Stimulated activated CD8-positive, alpha-beta memory T cell treated with anti-CD3 and anti-CD28 coated beads, Interleukin-15, amount 100 ng/mL, for 1 hour (primary cell): ENCODE results near the gene SLC39A11.
"Not testable (repeated sequence)": the region's sequence is repeated elsewhere in the genome, so short reads cannot be mapped to it uniquely, and the experiment has no call there.

Experiments used
- DNase-seq: peaks from one replicate; pipeline ENCODE4 v3.0.0-alpha.2; 2020; ENCODE audit warnings: low read depth

SLC39A11 gene, protein sequence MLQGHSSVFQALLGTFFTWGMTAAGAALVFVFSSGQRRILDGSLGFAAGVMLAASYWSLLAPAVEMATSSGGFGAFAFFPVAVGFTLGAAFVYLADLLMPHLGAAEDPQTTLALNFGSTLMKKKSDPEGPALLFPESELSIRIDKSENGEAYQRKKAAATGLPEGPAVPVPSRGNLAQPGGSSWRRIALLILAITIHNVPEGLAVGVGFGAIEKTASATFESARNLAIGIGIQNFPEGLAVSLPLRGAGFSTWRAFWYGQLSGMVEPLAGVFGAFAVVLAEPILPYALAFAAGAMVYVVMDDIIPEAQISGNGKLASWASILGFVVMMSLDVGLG

DNA sequence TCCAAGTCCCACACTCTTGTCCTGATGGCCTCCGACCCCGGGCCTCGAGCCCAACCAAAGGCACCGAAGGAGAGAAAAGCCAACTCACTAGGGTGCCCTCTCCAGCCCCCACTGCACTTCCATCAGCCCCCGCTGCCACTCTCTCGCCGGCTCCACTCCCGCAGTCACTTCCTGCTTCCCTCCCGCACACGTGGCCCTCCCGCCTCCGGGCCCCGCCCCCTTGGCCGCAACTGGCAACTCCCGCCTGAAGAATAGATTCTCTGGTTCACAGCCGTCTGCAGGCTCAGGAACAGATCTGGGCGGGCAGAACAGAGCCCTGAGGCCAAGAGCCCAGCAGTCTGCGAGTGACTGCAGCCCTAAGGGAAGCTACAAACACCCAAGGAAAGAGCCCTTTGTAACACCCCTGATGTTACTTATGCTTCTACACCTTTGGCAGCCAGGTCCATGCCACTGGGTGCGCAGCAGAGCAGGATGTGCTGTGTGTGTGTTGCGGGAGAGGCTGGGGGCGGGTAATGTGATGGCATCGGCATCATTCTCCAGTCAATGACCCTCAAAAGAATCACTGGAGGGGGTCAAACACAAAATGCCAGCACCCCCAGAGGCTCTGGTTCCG lies at the start of gene SLC39A11:
Gene SLC39A11, minus strand, starts transcription at position 166 of the 613 bp plus-strand sequence. CDS start 3,924 bp downstream, outside the sequence.
- peak; percentile 74 for DNase-seq

DNA sequence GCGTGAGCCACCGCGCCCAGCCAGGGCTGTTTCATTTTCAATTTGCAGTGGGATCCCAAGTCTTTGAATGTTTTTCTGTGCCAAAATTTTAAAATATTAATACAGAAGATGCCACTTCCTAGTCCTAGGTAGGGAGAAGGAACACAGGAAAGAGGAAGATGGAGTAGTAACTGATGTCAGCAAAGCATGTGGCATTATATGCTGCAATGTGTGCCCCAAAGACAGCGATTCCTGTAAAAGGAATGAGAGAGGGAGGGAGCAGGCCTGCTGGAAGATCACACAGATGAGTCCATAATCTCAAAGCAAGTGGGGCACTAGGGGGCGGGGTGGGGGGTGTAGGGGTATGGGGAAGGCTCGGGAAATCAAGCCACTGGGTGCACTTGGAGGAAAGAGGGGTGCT lies 48.9 kb upstream of the SLC39A11 start:
- DNase-seq: no peak

DNA sequence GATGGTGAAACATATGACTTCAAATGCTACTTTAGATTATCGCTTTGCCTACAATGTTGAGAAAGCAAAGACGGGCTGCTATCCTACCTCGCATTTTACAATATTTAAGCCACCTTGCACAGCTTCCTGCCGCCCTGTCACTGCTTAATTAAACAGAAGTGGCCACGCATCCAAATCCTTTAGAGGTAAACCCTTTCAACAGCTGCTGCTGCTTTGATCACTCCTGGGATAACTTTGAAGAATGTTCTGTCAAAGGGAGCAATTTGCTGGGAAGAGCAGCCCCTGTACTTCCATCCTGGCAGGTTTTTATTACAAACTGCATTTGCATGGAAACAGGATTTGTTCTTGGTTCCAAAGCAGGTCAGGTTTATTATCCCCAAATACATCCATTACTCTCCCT lies 48.1 kb upstream of the SLC39A11 start:
- no peak for DNase-seq

DNA sequence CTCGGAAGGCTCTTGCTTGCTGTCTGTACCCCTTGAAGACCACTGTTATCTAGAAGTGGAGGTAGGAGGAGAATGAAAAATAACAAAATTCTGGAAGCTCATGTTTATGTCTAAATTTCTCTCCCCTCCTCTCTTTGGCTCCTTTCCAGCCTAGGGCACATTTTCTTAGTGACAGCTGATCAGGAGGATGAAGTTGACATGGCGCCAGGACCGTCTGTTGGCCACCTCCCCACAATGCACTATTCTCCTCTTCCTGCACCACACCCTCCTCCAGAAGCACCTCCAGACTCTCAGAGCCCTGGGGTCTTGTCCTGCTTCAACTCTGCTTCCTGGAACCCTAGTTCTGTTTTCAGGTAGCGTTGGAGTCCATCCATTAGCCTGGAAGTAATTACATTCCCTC lies 46.8 kb upstream of the SLC39A11 start:
- no peak for DNase-seq

DNA sequence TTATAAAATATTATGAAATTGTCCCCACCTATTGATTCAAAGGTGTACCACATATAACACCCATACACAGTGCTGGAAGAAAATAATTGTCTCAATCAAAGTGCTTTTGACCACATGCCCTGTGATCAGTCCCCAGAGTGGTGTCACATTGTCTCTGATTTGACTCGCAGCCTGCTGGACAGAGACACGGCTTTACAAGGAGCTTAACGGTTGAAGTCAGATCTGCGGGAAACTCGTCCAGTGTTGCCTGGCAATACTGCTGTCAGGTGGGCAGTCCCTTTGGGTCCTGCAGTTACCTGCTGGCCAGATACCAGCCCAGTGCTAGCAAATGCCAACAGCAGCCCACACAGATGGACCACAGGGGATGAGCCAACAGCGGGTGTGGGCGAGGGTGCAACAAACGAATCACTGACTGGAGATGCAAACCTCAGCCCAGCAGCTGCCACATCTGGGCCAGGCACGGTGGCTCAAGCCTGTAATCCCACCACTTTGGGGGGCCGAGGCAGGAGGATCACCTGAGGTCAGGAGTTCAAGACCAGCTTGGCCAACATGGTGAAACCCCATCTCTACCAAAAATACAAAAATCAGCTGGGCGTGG lies 46.2 kb upstream of the SLC39A11 start:
- no peak for DNase-seq

DNA sequence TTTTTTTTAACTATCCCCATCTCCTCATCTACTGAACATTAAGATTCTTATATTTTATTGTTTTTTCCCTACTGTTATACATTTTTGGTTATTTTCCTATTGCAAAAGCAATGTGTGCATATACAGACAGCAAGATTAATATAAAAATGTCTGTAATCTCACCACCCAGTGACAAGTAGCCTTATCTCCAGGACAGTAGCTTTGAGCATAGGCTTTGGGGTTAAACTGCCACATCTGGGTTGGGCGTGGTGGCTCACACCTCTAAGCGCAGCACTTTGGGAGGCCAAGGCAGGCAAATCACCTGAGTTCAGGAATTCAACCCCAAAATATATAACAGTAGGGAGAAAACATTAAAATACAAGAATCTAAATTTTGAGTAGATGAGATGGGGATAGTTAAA lies 44.9 kb upstream of the SLC39A11 start:
- DNase-seq: no peak

DNA sequence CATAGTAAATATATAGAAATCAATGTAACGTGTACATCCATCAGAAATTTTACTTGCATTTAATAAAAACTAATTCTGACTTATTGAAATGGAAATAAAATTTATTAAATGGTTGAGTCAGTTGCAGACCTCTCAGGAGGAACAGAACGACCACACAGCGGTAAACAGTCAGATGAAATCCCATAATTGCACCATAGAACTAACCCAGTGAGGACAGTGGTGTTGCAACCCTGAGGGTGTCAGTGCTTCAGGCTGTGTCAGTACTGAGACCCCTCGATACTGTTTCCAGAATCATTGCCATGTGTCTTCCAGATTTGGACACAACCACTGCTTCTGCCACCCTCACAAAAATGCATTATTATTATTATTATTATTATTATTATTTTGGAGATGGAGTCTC lies 43.3 kb upstream of the SLC39A11 start:
- no peak for DNase-seq

DNA sequence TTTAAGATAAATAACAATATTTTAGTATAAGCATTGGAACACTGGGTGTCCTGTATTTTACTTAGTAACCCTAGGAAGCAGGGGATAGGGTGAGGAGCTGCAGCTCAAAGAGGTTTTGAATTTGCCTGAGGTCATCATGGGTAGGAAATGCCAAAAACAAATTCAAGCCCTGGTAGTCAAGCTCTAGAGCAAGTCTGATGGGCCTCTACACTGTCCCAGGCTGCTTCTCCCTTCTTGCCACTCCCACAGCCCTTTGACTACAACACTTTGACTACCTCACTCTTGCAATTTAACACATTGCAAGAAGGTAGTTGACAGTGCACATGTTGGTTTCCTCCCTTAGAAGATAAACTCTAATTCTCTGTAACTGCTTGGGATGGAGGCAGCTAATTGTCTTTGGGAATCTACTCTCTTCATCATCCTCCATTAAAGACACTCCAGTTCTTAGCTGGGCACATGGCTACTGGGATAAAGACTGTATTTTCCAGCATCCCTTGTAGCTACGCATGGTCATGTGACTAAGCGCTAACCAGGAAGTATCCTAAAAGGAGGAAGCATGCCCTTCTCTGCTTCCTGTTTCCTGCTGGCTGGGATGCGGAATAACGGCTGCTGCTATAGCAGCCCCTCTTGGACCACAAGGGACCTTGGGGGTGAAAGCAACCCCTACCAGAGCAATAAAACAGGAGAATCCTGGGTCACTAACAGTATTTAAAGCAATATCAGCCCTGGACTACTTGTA lies 41.6 kb upstream of the SLC39A11 start:
- no peak for DNase-seq

DNA sequence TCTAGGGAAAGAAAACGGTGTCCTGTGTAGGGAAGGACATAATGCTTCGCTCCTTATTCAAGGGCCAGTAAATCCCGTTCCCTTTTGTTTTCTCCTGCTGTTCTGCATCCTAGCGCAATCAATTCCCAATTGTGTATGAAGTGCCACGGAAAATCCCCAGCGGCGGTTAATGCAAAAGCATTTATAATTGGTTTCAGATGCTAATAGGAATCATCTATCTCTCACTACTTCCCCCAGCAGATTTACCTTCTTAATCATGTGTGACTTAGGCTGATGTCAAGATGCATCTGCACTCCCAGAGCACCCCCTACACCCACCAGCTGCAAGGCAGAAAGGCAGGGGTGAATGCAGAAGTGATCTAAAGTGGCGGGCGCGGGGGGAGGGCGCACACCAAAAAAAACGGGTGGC lies 39.6 kb upstream of the SLC39A11 start:
- no peak for DNase-seq

DNA sequence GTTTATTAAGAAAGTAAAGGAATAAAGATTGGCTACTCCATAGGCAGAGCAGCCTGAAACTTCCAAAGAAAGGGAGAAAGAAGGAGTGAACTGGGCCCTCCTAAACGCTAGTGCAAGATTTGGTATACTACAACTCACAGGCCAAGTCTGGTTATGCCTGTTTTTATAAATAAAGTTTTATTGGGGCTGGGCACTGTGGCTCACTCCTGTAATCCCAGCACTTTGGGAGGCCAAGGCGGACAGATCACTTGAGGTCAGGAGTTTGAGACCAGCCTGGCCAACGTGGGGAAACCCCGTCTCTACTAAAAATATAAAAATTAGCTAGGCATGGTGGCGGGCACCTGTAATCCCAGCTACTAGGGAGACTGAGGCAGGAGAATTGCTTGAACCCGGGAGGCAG lies 39.0 kb upstream of the SLC39A11 start:
- DNase-seq: not testable (repeated sequence)

DNA sequence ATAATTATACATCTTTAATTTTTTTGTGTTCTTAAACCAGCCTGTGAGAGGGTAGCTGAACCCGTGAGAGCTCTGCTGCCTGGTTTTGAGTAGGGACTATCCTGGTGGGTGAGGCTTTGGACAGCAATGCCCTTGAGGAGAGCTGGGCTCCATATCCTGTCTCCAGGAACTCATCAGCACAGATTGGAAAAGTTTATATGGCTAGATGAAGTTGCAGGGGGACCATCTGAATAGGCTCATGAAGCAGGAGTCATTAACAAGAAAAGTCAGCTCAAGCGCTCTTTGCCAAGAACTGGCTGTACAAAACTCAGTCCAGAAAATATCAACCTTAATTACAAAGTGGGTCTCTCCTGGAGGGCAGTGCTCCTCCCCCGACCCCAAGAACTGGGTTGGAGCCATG lies 38.5 kb upstream of the SLC39A11 start:
- DNase-seq: no peak

DNA sequence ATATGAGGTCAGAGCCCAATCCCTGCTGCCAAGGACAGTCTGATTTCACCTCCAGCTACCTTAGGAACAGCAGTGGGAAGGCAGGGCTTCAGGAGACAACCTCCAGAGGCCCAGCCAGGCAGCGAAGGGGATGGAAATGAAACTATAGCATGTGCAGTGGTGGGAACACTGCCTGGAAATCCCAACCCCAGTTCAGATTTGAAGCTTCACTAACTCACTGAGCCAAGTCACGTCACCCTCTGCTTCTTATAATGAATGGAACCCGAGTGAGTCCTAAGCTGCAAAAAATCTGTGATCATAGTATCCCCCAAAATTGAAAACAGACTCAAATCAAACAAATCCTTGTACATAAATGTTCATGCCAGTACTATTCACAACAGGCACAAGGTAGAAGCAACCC lies 36.0 kb upstream of the SLC39A11 start:
- DNase-seq: no peak

DNA sequence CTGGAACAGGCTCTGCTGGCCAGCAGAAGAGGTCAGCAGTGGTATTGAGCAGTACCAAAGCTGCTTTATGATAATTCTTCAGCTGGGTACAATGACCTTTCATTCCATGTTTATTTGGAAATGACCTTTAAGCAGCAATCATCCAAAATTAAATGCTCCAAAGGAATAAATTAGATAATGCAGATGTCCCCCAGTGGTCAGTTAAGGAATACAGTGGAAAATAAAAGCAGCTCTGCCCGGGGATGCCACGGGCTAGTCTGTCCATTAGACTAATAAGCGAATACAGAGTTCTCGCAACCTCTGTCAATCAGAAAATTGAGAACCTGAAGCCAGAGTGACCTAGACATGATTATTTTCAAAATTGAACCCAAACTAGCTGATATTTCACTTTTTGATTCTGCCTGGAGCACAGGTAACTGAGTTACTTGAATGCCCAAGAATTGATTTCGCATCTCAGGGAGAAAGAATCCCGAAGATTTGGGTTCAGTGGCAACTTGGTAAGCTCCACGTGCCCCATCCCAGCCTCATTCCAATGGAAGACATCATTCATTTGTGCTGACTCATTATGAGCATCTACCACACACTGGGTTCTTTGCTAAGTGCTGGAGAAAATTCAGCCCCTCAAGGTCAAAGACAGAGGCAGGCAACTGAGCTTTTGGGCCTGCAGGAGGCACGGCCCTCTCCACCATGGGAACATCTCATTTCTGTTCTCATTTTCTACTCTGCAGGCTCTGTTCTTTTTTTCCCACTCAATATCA lies 34.4 kb upstream of the SLC39A11 start:
- no peak for DNase-seq

DNA sequence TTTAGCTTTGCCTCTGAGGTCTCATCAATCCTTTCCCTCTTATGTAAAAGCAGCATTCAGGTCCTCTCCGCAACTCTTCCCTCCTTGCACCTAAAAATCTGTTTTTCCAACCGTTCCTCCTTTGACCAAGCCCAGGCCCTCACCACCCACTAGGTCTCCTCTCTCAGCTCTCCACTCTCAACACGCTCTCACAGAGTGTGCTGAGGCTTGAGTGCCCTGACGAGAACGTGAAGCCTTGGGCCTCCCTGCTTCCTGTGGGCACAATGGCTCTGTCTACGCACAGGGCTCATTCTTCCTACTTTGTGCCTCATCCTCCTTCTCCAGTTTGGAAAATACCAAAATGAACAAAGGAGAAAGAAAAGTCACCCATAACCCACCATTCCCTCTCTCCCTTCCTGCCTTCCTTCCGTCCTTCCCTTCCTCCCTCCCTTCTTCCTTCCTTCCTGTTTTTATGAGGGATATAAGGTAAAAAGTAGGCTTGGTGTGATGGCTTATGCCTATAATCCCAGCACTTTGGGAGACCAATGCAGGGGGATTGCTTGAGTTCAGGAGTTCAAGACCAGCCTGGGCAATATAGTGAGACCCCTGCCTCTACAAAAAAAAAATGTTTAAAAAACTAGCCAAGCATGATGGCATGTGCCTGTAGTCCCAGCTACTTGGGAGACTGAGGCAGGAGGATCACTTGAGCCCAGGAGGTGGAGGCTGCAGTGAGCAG lies 31.3 kb upstream of the SLC39A11 start:
- DNase-seq: no peak

DNA sequence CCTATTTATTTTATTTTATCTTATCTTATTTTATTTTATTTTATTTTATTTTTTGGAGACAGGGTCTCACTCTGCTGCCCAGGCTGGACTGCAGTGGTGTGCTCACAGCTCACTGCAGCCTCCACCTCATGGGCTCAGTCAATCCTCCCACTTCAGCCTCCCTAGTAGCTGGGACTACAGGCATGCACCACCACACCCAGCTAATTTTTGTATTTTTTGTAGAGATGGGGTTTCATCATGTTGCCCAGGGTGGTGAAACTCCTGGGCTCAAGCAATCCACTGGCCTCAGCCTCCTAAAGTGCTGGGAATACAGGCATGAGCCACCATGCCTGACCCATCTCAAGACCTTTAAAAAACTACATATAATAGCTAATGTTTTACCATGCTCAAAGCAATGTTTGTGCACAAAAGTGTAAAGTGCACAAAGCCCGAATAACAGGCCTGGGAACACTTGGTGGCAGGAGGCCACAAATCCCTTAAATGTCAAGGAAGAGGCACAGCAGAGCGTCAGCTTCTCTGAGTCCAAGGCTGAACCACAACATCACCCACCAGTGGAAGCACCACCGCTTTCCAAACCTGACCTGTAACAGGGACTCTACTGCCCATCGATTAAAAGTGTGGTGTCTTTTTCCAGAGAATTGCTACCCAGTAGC lies 30.6 kb upstream of the SLC39A11 start:
- DNase-seq: no peak

DNA sequence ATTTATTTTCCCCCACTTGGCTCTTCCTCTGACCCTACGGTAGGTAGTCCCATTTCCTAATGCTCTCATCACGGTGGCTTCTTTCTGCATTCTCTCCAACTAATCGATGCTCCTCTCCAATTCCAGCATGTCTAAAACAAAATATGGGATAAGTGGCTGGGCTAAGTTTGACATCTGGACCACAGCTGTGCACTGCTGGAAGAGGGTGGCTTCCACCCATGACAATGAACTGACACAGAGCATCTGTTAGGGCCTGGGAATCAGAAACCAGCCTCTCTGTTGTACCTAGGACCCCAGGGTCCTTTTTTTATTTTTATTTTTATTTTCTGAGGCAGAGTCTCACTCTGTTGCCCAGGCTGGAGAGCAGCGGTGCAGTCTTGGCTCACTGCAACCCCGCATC lies 29.0 kb upstream of the SLC39A11 start:
- no peak for DNase-seq

DNA sequence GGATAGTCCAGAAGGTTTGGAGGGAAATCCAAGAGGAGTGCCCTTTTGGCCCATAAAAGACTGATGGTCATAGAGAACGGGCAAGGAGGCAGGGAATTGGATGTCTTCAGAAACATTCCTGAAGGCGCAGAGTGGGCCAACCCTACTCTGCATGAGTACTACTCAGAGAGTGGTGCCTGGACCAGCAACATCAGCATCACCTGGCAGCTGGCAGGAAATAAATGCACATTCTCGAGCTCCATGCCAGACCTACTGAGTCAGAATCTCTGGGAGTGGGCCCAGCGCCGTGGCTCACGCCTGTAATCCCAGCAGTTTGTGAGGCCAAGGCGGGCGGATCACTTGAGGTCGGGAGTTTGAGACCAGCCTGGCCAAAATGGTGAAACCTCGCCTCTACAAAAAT lies 27.1 kb upstream of the SLC39A11 start:
- no peak for DNase-seq

DNA sequence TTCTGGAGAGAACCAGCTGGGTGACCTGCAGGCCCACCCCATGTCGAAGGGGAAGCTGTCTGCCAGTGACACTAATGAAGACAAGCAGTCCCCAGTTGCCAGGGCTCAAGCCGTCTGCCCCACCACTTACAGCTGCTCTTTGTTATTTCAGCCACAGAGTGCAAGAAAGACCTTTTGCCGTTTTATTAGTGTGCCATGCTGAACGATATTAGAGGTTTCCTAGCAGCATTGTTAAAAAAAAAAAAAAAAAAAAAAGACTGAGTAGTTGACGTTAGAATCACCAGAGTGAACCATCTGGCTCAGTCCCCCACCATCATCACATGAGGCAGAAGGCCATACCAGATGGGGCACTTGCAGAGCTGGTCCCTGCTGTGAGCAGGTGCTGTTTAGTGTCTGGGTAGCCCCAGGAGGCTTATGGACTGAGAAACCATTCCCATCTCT lies 26.5 kb upstream of the SLC39A11 start:
- no peak for DNase-seq

DNA sequence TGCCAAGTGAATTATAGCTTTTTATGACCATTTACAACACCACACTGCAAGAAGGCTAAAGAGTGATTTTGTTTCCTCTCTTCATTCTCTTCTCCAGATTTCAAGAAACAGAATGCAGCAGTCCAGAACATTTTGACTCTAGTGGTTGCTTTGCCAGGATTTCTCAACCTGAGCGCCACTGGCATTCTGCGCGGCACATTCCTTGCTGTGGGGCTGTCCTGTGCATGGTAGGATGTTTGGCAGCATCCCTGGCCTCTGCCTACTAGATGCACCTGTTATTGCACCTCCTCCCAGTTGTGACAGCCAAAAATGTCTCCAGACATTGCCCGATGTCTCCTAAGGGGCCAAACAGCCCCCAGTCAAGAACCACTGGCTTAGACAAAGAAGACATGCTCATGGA lies 25.7 kb upstream of the SLC39A11 start:
- DNase-seq: no peak

DNA sequence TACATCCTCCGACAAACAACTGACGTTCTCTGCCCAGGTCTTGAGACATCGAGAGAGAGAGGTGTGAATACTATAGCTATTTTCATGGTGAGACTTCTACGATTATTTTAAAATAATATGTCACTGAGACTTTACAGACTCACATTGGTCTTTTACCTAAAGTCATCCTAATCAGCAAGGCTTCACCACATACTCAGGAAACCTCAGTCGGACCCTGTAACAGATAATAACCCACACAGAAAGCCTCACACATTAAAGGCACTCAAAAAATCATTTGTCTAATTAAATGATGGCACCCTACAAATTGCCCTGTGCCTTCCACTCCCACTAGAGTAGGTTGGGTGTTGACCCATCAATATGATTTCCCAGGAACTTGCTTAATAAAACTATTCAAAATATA lies 19.8 kb upstream of the SLC39A11 start:
- DNase-seq: no peak

DNA sequence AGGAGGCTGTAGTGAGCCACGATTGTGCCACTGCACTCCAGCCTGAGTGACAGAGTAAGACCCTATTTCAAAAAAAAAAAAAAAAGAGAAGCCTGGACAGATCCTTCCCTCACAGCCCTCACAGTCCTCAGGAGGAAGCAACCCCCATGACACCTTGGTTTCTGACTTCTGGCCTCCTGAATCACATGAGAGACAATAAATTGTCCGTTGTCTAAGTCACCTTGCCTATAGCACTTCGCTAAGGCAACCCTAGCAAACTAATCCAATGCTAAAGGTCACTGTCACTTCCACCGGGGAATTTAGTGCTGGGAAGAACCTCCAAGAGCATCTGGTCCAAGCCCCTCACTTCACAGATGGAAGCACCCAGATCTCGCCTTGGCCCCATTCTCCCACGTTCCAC lies 18.9 kb upstream of the SLC39A11 start:
- DNase-seq: no peak
